HepG2 (cell line): Measurements from ENCODE around the gene NUBP1. TPM values are rescaled to one million over a fixed set of nuclear protein-coding genes. Genes with fewer than 3 reads are reported as not detected.

Experiments
- MAZ ChIP-seq, 2 experiments: sonication (generic) in 1 of 2; formaldehyde crosslinking in 1 of 2; IDR thresholded peaks; 2 replicates each; pipeline versions ENCODE4 v1.5.0 to v1.6.1; 2012 to 2020; ENCODE audit warnings: low read depth in 2 of 2, mild to moderate bottlenecking in 2 of 2, borderline replicate concordance in 1 of 2, improper control_type of control experiment in 1 of 2, low read length in 1 of 2, missing genetic modification reagents in 1 of 2, moderate library complexity in 1 of 2
- MEIS1 ChIP-seq: sonication (generic); formaldehyde crosslinking; IDR thresholded peaks from 2 replicates; pipeline ENCODE4 v1.9.0; 2021; ENCODE audit warnings: mild to moderate bottlenecking, missing genetic modification reagents, moderate library complexity, borderline replicate concordance
- RCOR2 ChIP-seq: IDR thresholded peaks from 2 replicates; pipeline ENCODE4 v1.6.1; 2016; ENCODE audit warnings: missing biosample characterization, missing genetic modification reagents
- SMAD3 ChIP-seq: sonication (generic); formaldehyde crosslinking; IDR thresholded peaks from 2 replicates; pipeline ENCODE4 v1.4.0; 2020; ENCODE audit warnings: missing genetic modification reagents
- SSRP1 ChIP-seq: IDR thresholded peaks from 2 replicates; pipeline ENCODE4 v1.6.1; 2016; ENCODE audit warnings: control low read depth
- TBX3 ChIP-seq: fragments of 450-650 bp; IDR thresholded peaks from 2 replicates; pipeline ENCODE4 v1.6.1; 2017; ENCODE audit warnings: antibody characterized with exemption, mild to moderate bottlenecking, inconsistent platforms, borderline replicate concordance
- TCF12 ChIP-seq, 2 experiments: fragments of 450-650 bp in 1 of 2; sonication (generic) in 1 of 2; formaldehyde crosslinking in 1 of 2; IDR thresholded peaks; 2 replicates each; pipeline versions ENCODE4 v1.6.1 to v1.8.0; 2017 to 2022; ENCODE audit warnings: antibody characterized with exemption in 1 of 2, mild to moderate bottlenecking in 1 of 2, missing genetic modification reagents in 1 of 2, moderate library complexity in 1 of 2
- TEAD3 ChIP-seq: optimal IDR thresholded peaks from 2 replicates; pipeline ENCODE3; 2016; ENCODE audit warnings: borderline replicate concordance
- ZBTB42 ChIP-seq: sonication (generic); formaldehyde crosslinking; IDR thresholded peaks from 2 replicates; pipeline ENCODE4 v1.5.0; 2020; ENCODE audit warnings: mild to moderate bottlenecking, missing genetic modification reagents
- ZC3H13 ChIP-seq: sonication (generic); formaldehyde crosslinking; IDR thresholded peaks from 2 replicates; pipeline ENCODE4 v1.8.1; 2023; ENCODE audit warnings: mild to moderate bottlenecking, missing genetic modification reagents, moderate library complexity
- ZNF34 ChIP-seq: sonication (generic); formaldehyde crosslinking; IDR thresholded peaks from 2 replicates; pipeline ENCODE4 v1.4.0; 2020; ENCODE audit warnings: mild to moderate bottlenecking, missing genetic modification reagents, borderline replicate concordance
- ZNF446 ChIP-seq: sonication (generic); formaldehyde crosslinking; IDR thresholded peaks from 2 replicates; pipeline ENCODE4 v1.5.0; 2020; ENCODE audit warnings: mild to moderate bottlenecking, missing genetic modification reagents
- ZNF775 ChIP-seq: sonication (generic); formaldehyde crosslinking; IDR thresholded peaks from 2 replicates; pipeline ENCODE4 v1.4.0; 2020; ENCODE audit warnings: missing genetic modification reagents, mild to moderate bottlenecking, moderate library complexity, borderline replicate concordance
- ZNF83 ChIP-seq: sonication (generic); formaldehyde crosslinking; IDR thresholded peaks from 2 replicates; pipeline ENCODE4 v1.4.0; 2020; ENCODE audit warnings: missing genetic modification reagents, mild to moderate bottlenecking, borderline replicate concordance
- ZNF883 ChIP-seq: sonication (generic); formaldehyde crosslinking; IDR thresholded peaks from 2 replicates; pipeline ENCODE4 v1.5.1; 2020; ENCODE audit warnings: mild to moderate bottlenecking, missing genetic modification reagents; ENCODE audit errors: not compliant biosample characterization
- polyA plus RNA-seq, 8 experiments: library from polyadenylated mRNA; depleted of rRNA in 3 of 8; stranded (reverse) in 7 of 8; unstranded in 1 of 8; fragments of >200 nt; fragmentation: Illumina TruSeq in 4 of 8; extraction: Trizol in 4 of 8; gene quantifications; 2 replicates each; pipeline versions ENCODE4 v1.2.1 to v1.2.3, GENCODE V29; 2011 to 2016; ENCODE audit warnings: low read depth in 4 of 8, missing spikeins in 1 of 8, mixed read lengths in 1 of 8; ENCODE audit not compliant: insufficient read depth in 1 of 8
- total RNA-seq, 5 experiments: library from RNA; depleted of rRNA; stranded (reverse); fragments of >200 nt; fragmentation: Illumina TruSeq; extraction: Trizol; gene quantifications; 2 replicates each; pipeline ENCODE4 v1.2.3, GENCODE V29; 2016; ENCODE audit warnings: low read depth in 1 of 5
- TF ChIP-seq, protein P1 (sequence below): IDR thresholded peaks from 2 replicates; pipeline ENCODE4 v1.6.1; 2016; ENCODE audit warnings: missing biosample characterization, missing genetic modification reagents, low read depth
- TF ChIP-seq, protein P2 (sequence below): sonication (generic); formaldehyde crosslinking; IDR thresholded peaks from 2 replicates; pipeline ENCODE4 v1.4.0; 2020; ENCODE audit warnings: missing genetic modification reagents
- TF ChIP-seq, protein P3 (sequence below): sonication (generic); formaldehyde crosslinking; IDR thresholded peaks from 2 replicates; pipeline ENCODE4 v1.4.0; 2020; ENCODE audit warnings: mild to moderate bottlenecking, missing genetic modification reagents
- TF ChIP-seq, protein P4 (sequence below): IDR thresholded peaks from 2 replicates; pipeline ENCODE4 v1.6.1; 2016; ENCODE audit warnings: mild to moderate bottlenecking
- TF ChIP-seq, protein P5 (sequence below): IDR thresholded peaks from 2 replicates; pipeline ENCODE4 v1.6.1; 2018; ENCODE audit warnings: missing genetic modification reagents

Gene NUBP1
- total and polyA plus RNA-seq, 2 of the 13 experiments (the other 11 are each of a cell fraction or from before 2014, with no cell fraction given) = 53.5 to 70.4 TPM

DNA sequence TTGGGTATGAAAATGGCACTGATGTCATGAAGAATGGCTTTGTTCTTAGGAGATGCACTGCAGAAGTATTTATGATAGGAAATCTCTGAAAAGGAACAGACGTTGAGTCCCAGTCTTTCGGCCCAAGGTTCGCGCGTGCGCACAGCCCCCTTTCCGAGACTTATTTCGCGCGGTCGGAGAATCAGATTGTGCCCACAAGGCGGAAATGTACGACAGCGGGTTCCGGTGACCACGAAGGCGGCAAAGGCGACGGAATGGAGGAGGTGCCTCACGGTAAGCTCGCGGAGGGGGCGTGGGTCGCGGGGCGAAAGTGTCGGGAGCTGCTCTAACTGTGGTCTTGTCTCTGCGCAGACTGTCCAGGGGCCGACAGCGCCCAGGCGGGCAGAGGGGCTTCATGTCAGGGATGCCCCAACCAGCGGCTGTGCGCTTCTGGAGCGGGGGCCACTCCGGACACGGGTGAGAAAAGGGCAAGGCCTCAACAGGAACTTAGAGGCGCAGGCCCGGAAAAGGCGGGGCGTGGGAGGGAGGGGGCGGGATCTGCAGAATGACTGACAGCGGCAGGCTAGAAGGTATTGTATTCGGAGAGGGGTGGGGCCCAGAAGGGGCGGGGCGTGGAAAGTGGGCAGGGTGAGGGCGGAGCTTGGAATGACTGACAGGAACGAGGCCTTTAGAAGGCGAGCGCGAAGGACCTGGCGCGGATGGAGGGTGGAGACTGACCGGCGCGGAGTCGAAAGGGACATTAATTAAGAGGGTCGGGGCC is at the start of gene NUBP1 (continued):
- TF ChIP-seq ZC3H13 (CRISPR knock-in tag) (peak; percentile 84), ZNF883 (peak; percentile 99), MEIS1 (CRISPR knock-in tag) (peak; percentile 98), TEAD3 (peak; percentile 72), SMAD3 (CRISPR knock-in tag) (peak; percentile 87), ZNF775 (0 out of 2 replicates have a peak, but pooled peaks have one; percentile 72), ZBTB42 (peak; percentile 98), ZNF83 (CRISPR knock-in tag) (peak; percentile 99; the same call in 1 of the 2 replicates), RCOR2 (CRISPR knock-in tag) (0 out of 2 replicates have a peak, but pooled peaks have one; percentile 35), TCF12 (IDR thresholded peaks at IDR 0.05) (no peak), TCF12 (CRISPR knock-in tag; IDR thresholded peaks at IDR 0.05) (peak; percentile 60; the same call in 1 of the 2 replicates), MAZ (IDR thresholded peaks at IDR 0.05; ENCODE audit: borderline replicate concordance, low read depth, low read length) (peak; percentile 97), MAZ (CRISPR knock-in tag; IDR thresholded peaks at IDR 0.05; ENCODE audit: low read depth) (peak; percentile 100), ZNF34 (CRISPR knock-in tag) (peak; percentile 94; the same call in 1 of the 2 replicates), SSRP1 (CRISPR knock-in tag) (0 out of 2 replicates have a peak, but pooled peaks have one; percentile 34), TBX3 (peak; percentile 97), ZNF446 (no peak; the same call in 1 of the 2 replicates)
- TF ChIP-seq, protein P1, sequence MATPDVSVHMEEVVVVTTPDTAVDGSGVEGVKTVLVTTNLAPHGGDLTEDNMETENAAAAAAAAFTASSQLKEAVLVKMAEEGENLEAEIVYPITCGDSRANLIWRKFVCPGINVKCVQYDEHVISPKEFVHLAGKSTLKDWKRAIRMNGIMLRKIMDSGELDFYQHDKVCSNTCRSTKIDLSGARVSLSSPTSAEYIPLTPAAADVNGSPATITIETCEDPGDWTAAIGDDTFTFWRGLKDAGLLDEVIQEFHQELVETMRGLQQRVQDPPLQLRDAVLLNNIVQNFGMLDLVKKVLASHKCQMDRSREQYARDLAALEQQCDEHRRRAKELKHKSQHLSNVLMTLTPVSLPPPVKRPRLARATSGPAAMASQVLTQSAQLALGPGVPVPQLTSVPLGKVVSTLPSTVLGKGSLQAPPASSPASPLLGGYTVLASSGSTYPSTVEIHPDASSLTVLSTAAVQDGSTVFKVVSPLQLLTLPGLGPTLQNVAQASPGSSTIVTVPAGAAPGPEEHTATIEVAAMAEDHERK (CRISPR knock-in tag) = no peak; the same call in 1 of the 2 replicates
- TF ChIP-seq, protein P2, sequence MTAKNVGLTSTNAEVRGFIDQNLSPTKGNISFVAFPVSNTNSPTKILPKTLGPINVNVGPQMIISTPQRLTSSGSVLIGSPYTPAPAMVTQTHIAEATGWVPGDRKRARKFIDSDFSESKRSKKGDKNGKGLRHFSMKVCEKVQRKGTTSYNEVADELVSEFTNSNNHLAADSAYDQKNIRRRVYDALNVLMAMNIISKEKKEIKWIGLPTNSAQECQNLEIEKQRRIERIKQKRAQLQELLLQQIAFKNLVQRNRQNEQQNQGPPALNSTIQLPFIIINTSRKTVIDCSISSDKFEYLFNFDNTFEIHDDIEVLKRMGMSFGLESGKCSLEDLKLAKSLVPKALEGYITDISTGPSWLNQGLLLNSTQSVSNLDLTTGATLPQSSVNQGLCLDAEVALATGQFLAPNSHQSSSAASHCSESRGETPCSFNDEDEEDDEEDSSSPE (CRISPR knock-in tag) = peak; percentile 94
- TF ChIP-seq, protein P3, sequence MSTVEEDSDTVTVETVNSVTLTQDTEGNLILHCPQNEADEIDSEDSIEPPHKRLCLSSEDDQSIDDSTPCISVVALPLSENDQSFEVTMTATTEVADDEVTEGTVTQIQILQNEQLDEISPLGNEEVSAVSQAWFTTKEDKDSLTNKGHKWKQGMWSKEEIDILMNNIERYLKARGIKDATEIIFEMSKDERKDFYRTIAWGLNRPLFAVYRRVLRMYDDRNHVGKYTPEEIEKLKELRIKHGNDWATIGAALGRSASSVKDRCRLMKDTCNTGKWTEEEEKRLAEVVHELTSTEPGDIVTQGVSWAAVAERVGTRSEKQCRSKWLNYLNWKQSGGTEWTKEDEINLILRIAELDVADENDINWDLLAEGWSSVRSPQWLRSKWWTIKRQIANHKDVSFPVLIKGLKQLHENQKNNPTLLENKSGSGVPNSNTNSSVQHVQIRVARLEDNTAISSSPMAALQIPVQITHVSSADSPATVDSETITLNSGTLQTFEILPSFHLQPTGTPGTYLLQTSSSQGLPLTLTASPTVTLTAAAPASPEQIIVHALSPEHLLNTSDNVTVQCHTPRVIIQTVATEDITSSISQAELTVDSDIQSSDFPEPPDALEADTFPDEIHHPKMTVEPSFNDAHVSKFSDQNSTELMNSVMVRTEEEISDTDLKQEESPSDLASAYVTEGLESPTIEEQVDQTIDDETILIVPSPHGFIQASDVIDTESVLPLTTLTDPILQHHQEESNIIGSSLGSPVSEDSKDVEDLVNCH (CRISPR knock-in tag) = peak; percentile 88; the same call in 1 of the 2 replicates
- TF ChIP-seq, protein P4, sequence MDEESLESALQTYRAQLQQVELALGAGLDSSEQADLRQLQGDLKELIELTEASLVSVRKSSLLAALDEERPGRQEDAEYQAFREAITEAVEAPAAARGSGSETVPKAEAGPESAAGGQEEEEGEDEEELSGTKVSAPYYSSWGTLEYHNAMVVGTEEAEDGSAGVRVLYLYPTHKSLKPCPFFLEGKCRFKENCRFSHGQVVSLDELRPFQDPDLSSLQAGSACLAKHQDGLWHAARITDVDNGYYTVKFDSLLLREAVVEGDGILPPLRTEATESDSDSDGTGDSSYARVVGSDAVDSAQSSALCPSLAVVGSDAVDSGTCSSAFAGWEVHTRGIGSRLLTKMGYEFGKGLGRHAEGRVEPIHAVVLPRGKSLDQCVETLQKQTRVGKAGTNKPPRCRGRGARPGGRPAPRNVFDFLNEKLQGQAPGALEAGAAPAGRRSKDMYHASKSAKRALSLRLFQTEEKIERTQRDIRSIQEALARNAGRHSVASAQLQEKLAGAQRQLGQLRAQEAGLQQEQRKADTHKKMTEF = peak; percentile 98
- TF ChIP-seq, protein P5, sequence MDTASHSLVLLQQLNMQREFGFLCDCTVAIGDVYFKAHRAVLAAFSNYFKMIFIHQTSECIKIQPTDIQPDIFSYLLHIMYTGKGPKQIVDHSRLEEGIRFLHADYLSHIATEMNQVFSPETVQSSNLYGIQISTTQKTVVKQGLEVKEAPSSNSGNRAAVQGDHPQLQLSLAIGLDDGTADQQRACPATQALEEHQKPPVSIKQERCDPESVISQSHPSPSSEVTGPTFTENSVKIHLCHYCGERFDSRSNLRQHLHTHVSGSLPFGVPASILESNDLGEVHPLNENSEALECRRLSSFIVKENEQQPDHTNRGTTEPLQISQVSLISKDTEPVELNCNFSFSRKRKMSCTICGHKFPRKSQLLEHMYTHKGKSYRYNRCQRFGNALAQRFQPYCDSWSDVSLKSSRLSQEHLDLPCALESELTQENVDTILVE = peak; percentile 55; the same call in 1 of the 2 replicates
